NT2/D1 (cell line): ENCODE data around the gene SETD9.

Experiments used
- DNase-seq: peaks from one replicate; pipeline ENCODE4 v3.0.0-alpha.2; 2011; ENCODE audit warnings: low read depth, low spot score
- H3K27me3 ChIP-seq: 2 replicates; pipeline ENCODE4 v1.6.0; 2011; ENCODE audit warnings: mild to moderate bottlenecking; ENCODE audit not compliant: insufficient read length, insufficient read depth
- H3K36me3 ChIP-seq: 2 replicates; pipeline ENCODE4 v1.6.1; 2011; ENCODE audit warnings: mild to moderate bottlenecking, low read length, mixed read lengths; ENCODE audit not compliant: insufficient read depth, insufficient read length
- H3K4me1 ChIP-seq: 2 replicates; pipeline ENCODE4 v1.5.1; 2011; ENCODE audit not compliant: insufficient read depth, insufficient read length
- H3K4me3 ChIP-seq: 2 replicates; pipeline ENCODE4 v1.5.1; 2011; ENCODE audit warnings: low read depth; ENCODE audit not compliant: insufficient read length
- H3K9ac ChIP-seq: 2 replicates; pipeline ENCODE4 v1.6.0; 2011; ENCODE audit warnings: low read depth; ENCODE audit not compliant: insufficient read length
- H3K9me3 ChIP-seq: 2 replicates; pipeline ENCODE4 v1.5.1; 2011; ENCODE audit warnings: mild to moderate bottlenecking, low read length; ENCODE audit not compliant: insufficient read depth
- SUZ12 ChIP-seq: IDR thresholded peaks from 2 replicates; pipeline ENCODE4 v1.6.1; 2011; ENCODE audit not compliant: insufficient read length, insufficient read depth; ENCODE audit errors: extremely low read depth
- YY1 ChIP-seq: IDR thresholded peaks from 2 replicates; pipeline ENCODE4 v1.6.1; 2011; ENCODE audit not compliant: insufficient read length, insufficient read depth
- ZNF274 ChIP-seq: IDR thresholded peaks from 2 replicates; pipeline ENCODE4 v1.6.1; 2011; ENCODE audit warnings: mild to moderate bottlenecking, low read depth, low read length

The SETD9 gene

DNA sequence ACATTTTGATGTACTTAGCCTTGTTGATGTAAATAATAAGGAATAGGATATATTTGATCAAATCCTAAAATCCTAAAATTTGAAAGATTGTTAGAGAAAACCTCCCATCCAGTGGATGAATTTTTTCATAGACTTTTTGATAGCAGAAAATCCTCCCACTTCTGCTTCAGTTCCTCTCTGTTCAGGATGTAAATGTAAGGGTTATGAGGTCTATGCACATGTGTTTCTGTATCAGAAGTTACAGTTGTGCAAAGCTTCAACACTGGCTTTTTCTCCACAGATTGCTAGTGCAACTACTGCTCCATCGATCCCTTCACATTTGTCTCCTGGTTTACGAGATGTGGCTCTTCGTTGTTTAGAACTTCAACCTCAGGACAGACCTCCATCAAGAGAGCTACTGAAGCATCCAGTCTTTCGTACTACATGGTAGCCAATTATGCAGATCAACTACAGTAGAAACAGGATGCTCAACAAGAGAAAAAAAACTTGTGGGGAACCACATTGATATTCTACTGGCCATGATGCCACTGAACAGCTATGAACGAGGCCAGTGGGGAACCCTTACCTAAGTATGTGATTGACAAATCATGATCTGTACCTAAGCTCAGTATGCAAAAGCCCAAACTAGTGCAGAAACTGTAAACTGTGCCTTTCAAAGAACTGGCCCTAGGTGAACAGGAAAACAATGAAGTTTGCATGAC is 16.0 kb upstream of the SETD9 start:
- Histone ChIP-seq H3K9ac (no peak overlapping the region), H3K9me3 (no peaks in the 10 kb centered on the region), H3K36me3 (peaks cover 21% of the 10 kb centered on the region), H3K27me3 (no peaks in the 10 kb centered on the region), H3K4me1 (no peaks in the 10 kb centered on the region), H3K4me3 (no peak overlapping the region)
- no peak for DNase-seq
- TF ChIP-seq ZNF274 (no peak), SUZ12 (no peak), YY1 (no peak)

DNA sequence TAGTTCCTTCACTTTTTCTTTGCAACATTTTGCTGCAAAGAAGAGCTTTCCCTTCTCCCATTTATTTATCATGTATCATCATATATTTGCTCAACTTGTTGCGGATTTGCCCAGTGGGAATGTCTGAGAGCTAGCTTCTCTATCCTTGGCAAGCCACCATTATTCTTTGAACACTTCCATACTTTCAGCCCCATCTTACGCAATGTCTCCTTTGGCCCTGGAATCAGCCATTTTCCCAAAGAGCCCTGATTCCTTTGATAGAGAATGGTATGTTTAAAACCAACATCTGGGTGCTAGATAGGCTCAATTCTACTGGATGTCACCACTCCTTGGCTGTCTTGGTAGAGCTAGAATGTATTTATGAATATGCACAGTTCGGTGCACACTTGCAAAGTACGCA is 12.6 kb upstream of the SETD9 start:
- H3K36me3 ChIP-seq, result peaks cover 13% of the 10 kb centered on the region
- H3K4me1 ChIP-seq, result no peaks in the 10 kb centered on the region
- no peak for DNase-seq
- H3K4me3 ChIP-seq, result no peak overlapping the region
- no peaks in the 10 kb centered on the region for H3K9me3 ChIP-seq
- no peak overlapping the region for H3K9ac ChIP-seq
- no peaks in the 10 kb centered on the region for H3K27me3 ChIP-seq
- TF ChIP-seq SUZ12, result no peak
- TF ChIP-seq ZNF274, result no peak
- TF ChIP-seq YY1, result no peak

DNA sequence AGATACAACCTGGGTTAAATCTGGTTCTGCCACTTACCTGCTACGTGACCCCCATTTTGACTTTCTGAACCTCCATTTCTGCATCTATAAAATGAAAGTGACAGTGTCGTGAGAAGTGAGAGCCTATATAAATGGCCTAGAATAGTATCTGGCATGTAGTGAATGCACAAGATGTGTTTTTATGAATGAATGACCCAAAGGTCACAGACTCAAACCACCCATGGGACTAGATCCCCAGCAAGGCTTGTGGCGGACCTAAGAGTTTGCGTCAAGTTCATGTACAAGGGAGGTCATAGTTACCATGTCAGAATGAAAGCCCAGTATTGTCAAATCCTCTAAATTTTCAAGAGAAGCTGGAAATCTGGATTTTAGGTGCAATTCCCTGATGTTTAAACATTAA is 11.2 kb upstream of the SETD9 start:
- no peak for TF ChIP-seq SUZ12
- TF ChIP-seq ZNF274, result no peak
- no peak for TF ChIP-seq YY1
- DNase-seq, result no peak
- H3K27me3 ChIP-seq, result no peaks in the 10 kb centered on the region
- H3K9ac ChIP-seq, result no peak overlapping the region
- no peak overlapping the region for H3K4me3 ChIP-seq
- no peaks in the 10 kb centered on the region for H3K4me1 ChIP-seq
- peaks cover 13% of the 10 kb centered on the region for H3K36me3 ChIP-seq
- H3K9me3 ChIP-seq, result no peaks in the 10 kb centered on the region

DNA sequence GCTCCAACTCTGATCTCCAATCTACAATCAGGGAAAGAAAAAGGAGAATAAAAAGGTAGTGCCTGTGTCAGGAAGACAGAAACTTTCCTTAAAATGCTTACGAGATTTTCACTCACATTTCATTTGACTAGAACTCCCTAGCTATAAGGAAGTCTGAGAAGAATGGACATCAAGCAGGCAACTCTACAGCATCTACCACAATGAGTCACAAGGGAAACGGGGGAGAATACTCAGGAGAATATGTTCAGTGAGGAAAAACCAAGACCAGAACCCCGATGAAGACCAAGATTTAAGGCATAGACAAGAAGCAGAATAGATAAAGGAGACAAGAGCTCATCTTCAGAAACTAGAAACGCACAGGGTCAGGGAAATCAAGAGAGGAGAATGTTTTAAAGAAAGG is 9.0 kb upstream of the SETD9 start:
- Histone ChIP-seq H3K4me1 (no peaks in the 10 kb centered on the region), H3K9me3 (peaks cover 5% of the 10 kb centered on the region; the same call in 1 of the 2 replicates), H3K9ac (no peak overlapping the region), H3K27me3 (no peaks in the 10 kb centered on the region), H3K36me3 (no peaks in the 10 kb centered on the region), H3K4me3 (no peak overlapping the region)
- no peak for DNase-seq
- no peak for TF ChIP-seq ZNF274
- no peak for TF ChIP-seq YY1

DNA sequence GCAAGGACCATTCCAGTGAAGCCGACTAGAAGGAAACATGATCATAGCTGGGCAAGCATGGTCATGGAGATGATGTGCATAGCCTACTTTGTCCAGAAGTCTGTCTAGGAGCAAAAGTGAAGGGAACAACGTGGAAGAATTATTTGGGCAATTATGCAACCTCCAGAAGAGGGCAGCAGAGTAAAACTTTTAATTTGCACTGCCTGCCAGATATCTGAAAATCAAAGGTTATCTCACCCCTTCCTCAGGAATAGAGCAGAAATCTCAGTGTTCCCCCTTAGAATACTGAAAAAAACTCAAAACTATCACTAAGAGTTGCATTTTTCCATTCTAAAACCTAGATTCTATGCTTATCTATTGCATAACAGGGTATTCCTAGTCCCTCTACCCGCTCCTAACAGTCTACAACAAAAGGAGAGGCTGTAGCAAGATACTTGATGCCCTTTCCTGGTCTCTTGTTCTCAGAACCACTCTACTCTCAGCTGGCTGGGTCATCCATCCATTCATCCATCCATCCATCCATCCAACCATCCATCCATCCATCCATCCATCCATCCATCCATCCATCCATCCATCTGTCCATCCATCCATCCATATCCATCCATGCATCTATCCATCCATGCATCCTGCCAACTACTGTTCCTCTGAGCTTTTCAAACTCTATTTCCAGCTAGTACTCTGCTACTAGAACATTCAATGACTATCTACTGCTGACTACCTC is 8.4 kb upstream of the SETD9 start:
- DNase-seq, result no peak
- TF ChIP-seq YY1 (no peak), ZNF274 (no peak), SUZ12 (no peak)
- Histone ChIP-seq H3K36me3 (no peaks in the 10 kb centered on the region), H3K9me3 (peaks cover 5% of the 10 kb centered on the region; the same call in 1 of the 2 replicates), H3K9ac (no peak overlapping the region), H3K4me3 (no peak overlapping the region), H3K4me1 (no peaks in the 10 kb centered on the region), H3K27me3 (no peaks in the 10 kb centered on the region)

DNA sequence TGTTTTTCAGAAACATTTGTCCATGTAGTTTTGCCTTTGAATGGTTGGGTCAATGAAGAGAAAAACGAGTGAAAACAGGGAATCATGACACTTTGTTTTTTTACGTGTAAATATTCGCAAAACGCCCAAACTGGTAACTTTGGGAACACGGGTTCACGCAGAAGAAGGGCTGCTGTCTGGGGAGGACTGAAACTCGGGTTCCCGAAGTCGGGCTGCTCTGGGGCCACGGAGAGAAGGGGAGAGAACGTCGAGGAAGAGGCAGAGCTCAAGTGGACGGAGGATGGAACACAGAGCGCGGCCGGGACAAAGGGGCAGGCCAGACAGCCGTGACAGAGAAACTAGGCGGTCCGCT is 478 bp upstream of the SETD9 start:
- Histone ChIP-seq H3K9ac (peak overlapping the region; percentile 90), H3K4me3 (peak overlapping the region; percentile 60), H3K36me3 (peaks cover 5% of the 10 kb centered on the region), H3K9me3 (peaks cover 5% of the 10 kb centered on the region; the same call in 1 of the 2 replicates), H3K27me3 (no peaks in the 10 kb centered on the region), H3K4me1 (no peaks in the 10 kb centered on the region)
- TF ChIP-seq ZNF274 (no peak), YY1 (no peak), SUZ12 (no peak)
- DNase-seq, result no peak

DNA sequence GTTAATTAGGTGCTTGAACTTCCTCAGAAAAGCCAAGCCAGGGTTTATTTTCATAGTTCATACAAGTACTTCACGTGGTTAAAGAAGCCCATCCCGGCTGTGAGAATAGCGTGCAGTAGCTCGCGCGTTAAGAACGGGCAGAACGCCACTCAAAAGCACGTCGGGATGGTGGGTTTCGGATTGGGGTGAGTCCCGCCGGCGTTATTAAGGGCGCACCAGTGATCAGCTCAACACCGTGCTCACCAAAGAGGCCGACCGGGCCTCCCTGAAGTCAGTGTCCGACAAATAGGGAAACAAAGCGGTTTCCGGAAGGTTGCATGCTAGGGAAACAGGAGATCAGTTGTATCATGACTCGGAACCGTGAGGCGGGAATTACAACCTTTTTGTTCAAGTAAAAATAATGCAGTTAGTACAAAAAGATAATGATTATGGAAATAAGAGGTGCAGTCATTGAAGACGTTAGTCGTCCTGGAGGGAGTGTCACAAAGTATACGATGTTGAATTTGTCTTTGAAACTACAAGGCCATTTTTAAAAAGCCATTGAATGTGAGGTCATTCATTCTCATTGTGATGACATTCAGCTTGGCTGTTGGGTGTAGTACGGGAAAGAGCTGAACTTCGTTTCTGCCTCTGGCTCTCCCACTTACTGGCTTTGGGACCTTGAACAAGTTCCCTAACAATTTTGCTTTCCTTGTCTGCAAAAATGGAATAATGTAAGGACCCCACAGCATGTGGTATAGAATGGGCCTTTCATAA is 992 bp downstream of the SETD9 start:
- H3K36me3 ChIP-seq, result peaks cover 12% of the 10 kb centered on the region
- no peak for DNase-seq
- H3K4me1 ChIP-seq, result no peaks in the 10 kb centered on the region
- peak overlapping the region; percentile 90 for H3K9ac ChIP-seq
- peak overlapping the region; percentile 76 for H3K4me3 ChIP-seq
- no peaks in the 10 kb centered on the region for H3K9me3 ChIP-seq
- no peaks in the 10 kb centered on the region for H3K27me3 ChIP-seq
- TF ChIP-seq ZNF274, result no peak
- TF ChIP-seq SUZ12, result no peak
- no peak for TF ChIP-seq YY1
